Liver (tissue), 9 donors: ENCODE data around the gene ACTL10. TPM values are rescaled to one million over a fixed set of nuclear protein-coding genes. Genes with fewer than 3 reads are reported as not detected.

Experiments used
- DNase-seq: peaks from one replicate; pipeline ENCODE4 v3.0.0-alpha.2; 2017; ENCODE audit warnings: low spot score
- H3K27ac ChIP-seq, 2 donors: one replicate each; pipeline ENCODE4 v1.7.0; 2013; ENCODE audit warnings: inconsistent platforms in 2 of 2, low read length in 2 of 2, control low read depth in 1 of 2, low read depth in 1 of 2, mild to moderate bottlenecking in 1 of 2
- H3K27me3 ChIP-seq, 4 donors: one replicate each; pipeline versions ENCODE4 v1.6.1 to v1.7.0; 2013; ENCODE audit warnings: low read length in 3 of 4, inconsistent platforms in 1 of 4, mild to moderate bottlenecking in 1 of 4, moderate library complexity in 1 of 4; ENCODE audit not compliant: control insufficient read depth in 4 of 4, insufficient read depth in 4 of 4
- H3K36me3 ChIP-seq, 4 donors: one replicate each; pipeline versions ENCODE4 v1.6.1 to v1.7.0; 2013; ENCODE audit warnings: low read length in 3 of 4, mild to moderate bottlenecking in 3 of 4, low read depth in 1 of 4, moderate library complexity in 1 of 4; ENCODE audit not compliant: control insufficient read depth in 4 of 4, insufficient read depth in 3 of 4
- H3K4me1 ChIP-seq, 4 donors: one replicate each; pipeline versions ENCODE4 v1.6.1 to v1.7.0; 2013; ENCODE audit warnings: low read length in 3 of 4, mild to moderate bottlenecking in 3 of 4, moderate library complexity in 1 of 4; ENCODE audit not compliant: control insufficient read depth in 4 of 4, insufficient read depth in 4 of 4
- H3K4me3 ChIP-seq, 3 donors: one replicate each; pipeline versions ENCODE4 v1.6.1 to v1.7.0; 2013; ENCODE audit warnings: low read length in 3 of 3, control low read depth in 1 of 3, low read depth in 1 of 3, mild to moderate bottlenecking in 1 of 3
- H3K9ac ChIP-seq, 2 donors: one replicate each; pipeline ENCODE4 v1.7.0; 2013; ENCODE audit warnings: low read length in 2 of 2, mild to moderate bottlenecking in 2 of 2, moderate library complexity in 2 of 2, control low read depth in 1 of 2, low read depth in 1 of 2
- H3K9me3 ChIP-seq, 4 donors: one replicate each; pipeline versions ENCODE4 v1.6.1 to v1.7.0; 2013; ENCODE audit warnings: low read length in 3 of 4; ENCODE audit not compliant: control insufficient read depth in 4 of 4
- EGR1 ChIP-seq, 2 donors: IDR thresholded peaks; 2 replicates each; pipeline ENCODE4 v1.6.1; 2016 to 2018; ENCODE audit warnings: antibody characterized with exemption in 2 of 2, low read depth in 2 of 2
- FOXA1 ChIP-seq: IDR thresholded peaks from 2 replicates; pipeline ENCODE4 v1.6.1; 2016; ENCODE audit warnings: antibody characterized with exemption
- FOXA2 ChIP-seq: IDR thresholded peaks from 2 replicates; pipeline ENCODE4 v1.6.1; 2016; ENCODE audit warnings: antibody characterized with exemption
- GABPA ChIP-seq, 2 donors: IDR thresholded peaks in 1 of 2; conservative IDR thresholded peaks in 1 of 2; 2 replicates each; pipeline ENCODE4 v1.6.1; 2016; ENCODE audit warnings: antibody characterized with exemption in 2 of 2, mild to moderate bottlenecking in 1 of 2, moderate library complexity in 1 of 2
- HNF4A ChIP-seq, 2 donors: conservative IDR thresholded peaks; 2 replicates each; pipeline ENCODE4 v1.6.1; 2016; ENCODE audit warnings: antibody characterized with exemption in 2 of 2, mild to moderate bottlenecking in 2 of 2
- HNF4G ChIP-seq: IDR thresholded peaks from 2 replicates; pipeline ENCODE4 v1.6.1; 2016; ENCODE audit warnings: antibody characterized with exemption
- NR2F2 ChIP-seq: IDR thresholded peaks from 2 replicates; pipeline ENCODE4 v1.6.1; 2016; ENCODE audit warnings: antibody characterized with exemption
- RAD21 ChIP-seq, 2 donors: IDR thresholded peaks; 2 replicates each; pipeline ENCODE4 v1.6.1; 2016; ENCODE audit warnings: antibody characterized with exemption in 2 of 2, mild to moderate bottlenecking in 2 of 2
- REST ChIP-seq: IDR thresholded peaks from 2 replicates; pipeline ENCODE4 v1.6.1; 2016; ENCODE audit warnings: antibody characterized with exemption, mild to moderate bottlenecking
- RXRA ChIP-seq, 2 donors: IDR thresholded peaks; 2 replicates each; pipeline ENCODE4 v1.6.1; 2017 to 2018; ENCODE audit warnings: antibody characterized with exemption in 2 of 2, mild to moderate bottlenecking in 1 of 2
- YY1 ChIP-seq: IDR thresholded peaks from 2 replicates; pipeline ENCODE4 v1.6.1; 2016; ENCODE audit warnings: antibody characterized with exemption, mild to moderate bottlenecking
- WGBS: extraction: QIAGEN DNeasy Blood & Tissue Kit; methylation state at CpG from one replicate; pipeline ENCODE4 v1.1.7; 2013; 5-methylcytosine and 5-hydroxymethylcytosine counted together
- polyA plus RNA-seq, 2 donors: library from polyadenylated mRNA; stranded (reverse) in 1 of 2; unstranded in 1 of 2; fragments of 200-250 nt in 1 of 2; fragments of >200 nt in 1 of 2; fragmentation: Nextera tagmentation in 1 of 2; extraction: Ambion mirVana in 1 of 2; gene quantifications; one replicate each; pipeline versions ENCODE4 v1.2.1 to v1.2.3, GENCODE V29; 2013 to 2015
- total RNA-seq, 2 donors: library from RNA; depleted of rRNA; stranded (reverse); fragments of >200 nt; gene quantifications; one replicate each; pipeline ENCODE4 v1.2.3, GENCODE V29; 2014
- donor health status: healthy.
- donor health status: healthy.
- donor health status: healthy.
- donor health status: healthy.
- donor health status: healthy.

ACTL10 gene
- total and polyA plus RNA-seq, 4 donors: 0.10 to 0.50 (median 0.35) TPM

- H3K9ac ChIP-seq: peak overlapping the region in 1 of 2 donors; percentile 61
- H3K27me3 ChIP-seq: no peaks in the 10 kb centered on the region
- H3K36me3 ChIP-seq: peaks cover 0 to 4% (median 0%) of the 10 kb centered on the region in 4 donors
- TF ChIP-seq HNF4G (no peak), REST (no peak), EGR1 (IDR thresholded peaks at IDR 0.05; ENCODE audit: low read depth in 2 of 2) (no peak), GABPA (IDR thresholded peaks at IDR 0.05 in 1 of 2, conservative IDR thresholded peaks at IDR 0.05 in 1 of 2) (no peak), YY1 (no peak)
- peaks cover 7 to 27% (median 14%) of the 10 kb centered on the region in 4 donors for H3K4me1 ChIP-seq
- DNase-seq: no peak
- H3K27ac ChIP-seq: no peak overlapping the region
- H3K9me3 ChIP-seq: no peaks in the 10 kb centered on the region
- peak overlapping the region in 1 of 3 donors; percentile 82 for H3K4me3 ChIP-seq
- WGBS: 83% methylated on average over 4 of the region's 4 CpGs
These were observed 6.3 kb downstream of the ACTL10 start for GRCh38 chr20:33673114-33673409.

GRCh38 chr20:33673410-33674293 is 6.9 kb downstream of the ACTL10 start:
- H3K4me1 ChIP-seq: peaks cover 7 to 23% (median 14%) of the 10 kb centered on the region in 4 donors
- H3K9ac ChIP-seq: peak overlapping the region; percentile 29 to 61
- 15% methylated on average over 29 of the region's 29 CpGs for WGBS
- H3K27ac ChIP-seq: peak overlapping the region in 1 of 2 donors; percentile 36
- H3K4me3 ChIP-seq: peak overlapping the region; percentile 45 to 82 (median 71)
- no peaks in the 10 kb centered on the region for H3K9me3 ChIP-seq
- no peak for DNase-seq
- H3K27me3 ChIP-seq: no peaks in the 10 kb centered on the region
- no peak for TF ChIP-seq FOXA2
- TF ChIP-seq RXRA (IDR thresholded peaks at IDR 0.05): peak in 1 of 2 donors; percentile 9
- H3K36me3 ChIP-seq: peaks cover 0 to 4% (median 0%) of the 10 kb centered on the region in 4 donors

- Histone ChIP-seq H3K4me3 (peak within 1 kb of the TSS; percentile 65 to 82 (median 71)), H3K4me1 (peaks cover 7 to 23% (median 14%) of the 10 kb centered on the region in 4 donors), H3K9me3 (no peaks in the 10 kb centered on the region), H3K9ac (peak within 1 kb of the TSS; percentile 61 to 66), H3K27ac (peak within 1 kb of the TSS in 1 of 2 donors; percentile 38), H3K36me3 (no peaks in the 10 kb centered on the region), H3K27me3 (no peaks in the 10 kb centered on the region)
- DNase-seq: peak; percentile 89
- TF ChIP-seq RAD21 (IDR thresholded peaks at IDR 0.05) (no peak), NR2F2 (peak; percentile 16), HNF4A (conservative IDR thresholded peaks at IDR 0.05) (peak in 1 of 2 donors; percentile 4), FOXA1 (no peak)
- 8% methylated on average over 73 of the region's 73 CpGs for WGBS
These were observed 7.8 kb downstream of the ACTL10 start, which contains the start of gene NECAB3 for GRCh38 chr20:33674294-33675135. Gene NECAB3 (minus strand): TSS chr20:33674428. CDS start chr20:33674352, 76 bp downstream.
